Frontal cortex (tissue), 4 donors: ENCODE measurements around the gene TACR3. TPM values are rescaled to one million over a fixed set of nuclear protein-coding genes. Genes with fewer than 3 reads are reported as not detected.
"Not testable (repeated sequence)": the region's sequence is repeated elsewhere in the genome, so short reads cannot be mapped to it uniquely, and the experiment has no call there.

ENCODE experiments used
- DNase-seq, 2 donors: peaks; one replicate each; pipeline ENCODE4 v3.0.0; 2012; ENCODE audit warnings: low spot score in 2 of 2
- FAIRE-seq: peaks from 2 replicates; lab custom pipeline; 2012; peaks lifted over from hg19 to GRCh38; lab: Jason Lieb, UNC
- total RNA-seq: library from RNA; depleted of rRNA; stranded (reverse); fragments of >200 nt; gene quantifications from one replicate; pipeline ENCODE4 v1.2.3, GENCODE V29; 2014
- donor health status: control.
- donor health status: control.
- donor health status: control.

Gene TACR3, protein sequence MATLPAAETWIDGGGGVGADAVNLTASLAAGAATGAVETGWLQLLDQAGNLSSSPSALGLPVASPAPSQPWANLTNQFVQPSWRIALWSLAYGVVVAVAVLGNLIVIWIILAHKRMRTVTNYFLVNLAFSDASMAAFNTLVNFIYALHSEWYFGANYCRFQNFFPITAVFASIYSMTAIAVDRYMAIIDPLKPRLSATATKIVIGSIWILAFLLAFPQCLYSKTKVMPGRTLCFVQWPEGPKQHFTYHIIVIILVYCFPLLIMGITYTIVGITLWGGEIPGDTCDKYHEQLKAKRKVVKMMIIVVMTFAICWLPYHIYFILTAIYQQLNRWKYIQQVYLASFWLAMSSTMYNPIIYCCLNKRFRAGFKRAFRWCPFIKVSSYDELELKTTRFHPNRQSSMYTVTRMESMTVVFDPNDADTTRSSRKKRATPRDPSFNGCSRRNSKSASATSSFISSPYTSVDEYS
- total RNA-seq: 2.4 TPM

DNA sequence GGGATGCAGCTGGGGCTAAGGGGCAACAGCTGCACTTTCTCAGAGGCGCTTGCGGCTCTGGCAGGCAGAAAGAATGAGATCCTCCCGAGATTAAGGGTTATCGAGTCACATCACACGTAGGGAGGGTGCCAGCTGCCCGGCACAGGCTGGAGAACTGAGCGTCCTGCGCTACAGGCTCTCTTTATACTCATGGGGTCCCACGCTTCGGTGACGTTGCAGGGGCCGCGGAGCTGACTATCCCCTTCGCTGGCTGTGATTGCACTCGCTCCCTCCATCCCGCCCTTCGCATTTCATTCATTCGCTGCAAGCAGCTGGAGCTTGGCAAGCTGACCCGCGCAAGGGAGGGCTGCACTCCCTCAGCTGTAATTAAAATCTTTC is at the start of gene TACR3:
TACR3 (minus strand) TSS at position 156 of the 378 bp plus-strand sequence. CDS start 310 bp downstream, outside the sequence.
- FAIRE-seq (no peak), DNase-seq (peak in 1 of 2 donors; percentile 39)

DNA sequence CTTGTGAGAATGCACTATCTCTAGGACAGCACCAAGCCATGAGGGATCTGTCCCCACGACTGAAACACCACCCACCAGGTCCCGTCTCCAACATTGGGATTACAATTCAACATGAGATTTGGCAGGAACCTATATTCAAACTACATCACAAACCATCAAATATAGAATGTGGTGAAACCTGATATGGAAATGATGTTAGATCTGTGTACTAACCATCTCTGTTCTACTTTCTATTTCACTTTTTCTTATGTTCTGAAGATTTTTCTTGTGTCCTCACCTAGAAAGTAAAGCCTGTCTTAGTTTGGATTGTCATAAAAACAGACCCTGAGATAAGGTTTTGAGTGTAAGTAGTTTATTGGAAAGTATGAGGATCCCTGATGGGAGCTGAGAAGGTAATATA is 37.8 kb upstream of the TACR3 start:
- FAIRE-seq (no peak), DNase-seq (no peak)

DNA sequence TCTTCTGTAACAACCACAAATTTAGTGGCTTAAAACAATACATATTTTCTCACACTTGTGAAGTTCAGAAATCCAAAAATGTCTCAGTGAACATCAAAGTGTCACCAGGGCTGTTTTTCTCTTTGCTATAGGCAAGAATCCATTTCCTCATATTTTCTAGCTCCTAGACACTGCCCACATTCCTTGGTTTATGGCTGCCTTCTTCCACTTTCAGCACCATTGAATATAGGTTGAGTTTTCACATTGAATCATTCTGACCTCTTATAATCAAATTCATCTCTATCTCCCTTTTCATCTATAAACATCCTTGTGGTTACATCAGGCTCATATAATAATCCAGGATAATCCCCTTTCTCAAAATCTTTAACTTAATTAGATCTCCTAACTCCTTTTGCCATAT is 37.0 kb upstream of the TACR3 start:
- FAIRE-seq: no peak
- no peak for DNase-seq

DNA sequence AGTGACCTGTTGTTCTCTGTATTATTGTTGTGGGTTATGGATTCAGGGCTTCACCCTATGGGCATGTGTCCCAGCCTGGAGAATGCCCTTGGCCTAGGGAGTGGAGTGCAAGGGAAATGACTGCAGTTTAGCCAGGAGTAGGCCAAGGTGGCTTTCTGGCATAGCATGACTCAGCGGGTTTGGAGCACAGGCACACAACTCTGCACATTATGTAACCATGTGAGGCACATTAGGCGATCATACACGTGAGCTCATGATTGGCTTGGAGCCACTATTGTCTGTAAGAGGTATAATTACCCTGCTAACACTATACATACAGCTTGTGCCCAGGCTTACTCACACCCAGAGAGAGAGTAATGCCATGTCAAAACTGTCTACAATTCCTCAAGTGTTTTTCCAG is 35.1 kb upstream of the TACR3 start:
- no peak for DNase-seq
- FAIRE-seq: no peak

DNA sequence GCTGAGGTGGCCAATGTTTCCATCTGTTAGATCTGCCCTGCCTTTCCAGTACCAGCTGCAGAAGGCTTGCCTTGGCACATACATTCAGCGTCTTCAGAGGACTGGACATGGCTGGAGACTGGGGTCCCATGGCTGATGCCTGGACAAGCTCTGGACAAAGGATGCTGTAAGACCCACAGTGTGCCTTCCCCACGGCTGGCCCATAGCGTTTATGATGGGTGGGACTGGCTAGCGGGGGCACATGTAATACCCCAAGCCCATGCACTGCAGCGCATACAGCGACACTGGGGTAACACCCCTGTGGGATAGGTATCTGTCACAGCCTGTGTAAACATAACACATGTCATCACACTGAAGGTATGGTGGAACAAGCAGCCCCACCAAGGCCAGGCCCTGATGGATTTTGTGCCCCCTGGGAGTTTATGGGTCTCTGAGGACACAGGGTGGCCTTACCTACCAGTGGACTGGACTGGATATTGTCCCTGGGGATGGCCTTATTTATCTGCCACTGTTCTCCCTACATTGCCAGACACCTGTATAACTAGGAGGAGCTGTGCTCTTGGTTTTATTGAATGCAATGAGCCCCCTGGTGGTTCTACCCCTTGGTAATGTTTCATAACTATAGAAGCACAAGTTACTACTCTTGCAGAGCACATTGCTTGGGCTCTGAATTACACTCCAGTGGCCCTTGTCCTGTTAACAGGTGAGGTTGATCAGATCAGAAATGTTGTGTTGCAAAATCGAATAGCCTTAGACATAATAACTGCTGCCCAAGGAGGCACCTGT is 34.3 kb upstream of the TACR3 start:
- FAIRE-seq (no peak), DNase-seq (no peak)

DNA sequence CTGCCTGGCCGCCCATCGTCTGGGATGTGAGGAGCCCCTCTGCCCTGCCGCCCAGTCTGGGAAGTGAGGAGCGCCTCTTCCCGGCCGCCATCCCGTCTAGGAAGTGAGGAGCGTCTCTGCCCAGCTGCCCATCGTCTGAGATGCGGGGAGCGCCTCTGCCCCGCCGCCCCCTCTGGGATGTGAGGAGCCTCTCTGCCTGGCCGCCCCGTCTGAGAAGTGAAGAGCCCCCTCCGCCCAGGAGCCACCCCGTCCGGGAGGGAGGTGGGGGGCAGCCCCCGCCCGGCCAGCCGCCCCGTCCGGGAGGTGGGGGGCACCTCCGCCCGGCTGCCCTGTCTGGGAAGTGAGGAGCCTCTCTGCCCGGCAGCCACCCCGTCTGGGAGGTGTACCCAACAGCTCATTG is 3.4 kb upstream of the TACR3 start:
- FAIRE-seq, DNase-seq: not testable (repeated sequence)

DNA sequence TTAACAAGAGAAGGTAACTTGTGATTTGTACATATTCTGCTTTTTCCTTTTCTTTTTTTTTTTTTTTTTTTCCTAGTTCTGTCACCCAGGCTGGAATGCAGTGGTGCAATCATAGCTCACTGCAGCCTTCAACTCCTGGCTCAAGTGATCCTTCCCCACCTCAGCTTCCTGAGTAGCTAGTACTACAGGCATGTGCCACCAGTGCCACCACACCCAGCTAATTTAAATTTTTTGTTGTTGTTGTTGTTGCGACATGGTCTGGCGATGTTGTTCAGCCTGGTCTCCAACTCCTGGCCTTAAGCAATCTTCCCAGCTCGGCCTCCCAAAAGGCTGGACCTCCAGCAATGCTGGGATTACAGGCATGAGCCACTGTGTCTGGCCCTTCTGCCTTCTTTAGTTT is 1.5 kb upstream of the TACR3 start:
- no peak for FAIRE-seq

DNA sequence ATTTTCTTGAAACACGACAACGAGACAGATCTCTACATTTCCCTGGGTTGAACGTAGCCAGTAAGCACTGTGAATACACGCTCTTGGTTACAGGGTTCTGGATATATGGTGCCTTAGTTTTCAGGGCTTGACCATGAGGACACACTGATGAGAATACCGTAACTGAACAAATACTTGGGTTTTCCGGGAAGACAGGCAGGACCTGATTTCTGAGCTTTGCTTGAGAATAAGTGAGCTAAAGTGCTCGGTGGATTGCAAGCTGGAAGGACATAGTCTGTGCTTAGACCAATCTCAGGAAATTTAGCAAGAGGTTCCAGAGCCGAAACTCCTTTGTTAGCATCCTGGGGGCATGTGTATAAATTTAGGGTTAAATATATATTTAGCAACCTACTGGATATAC is 876 bp upstream of the TACR3 start:
- FAIRE-seq (no peak), DNase-seq (no peak)

More for the DNA sequence above, 1.5 kb upstream of the TACR3 start:
- no peak for DNase-seq

DNA sequence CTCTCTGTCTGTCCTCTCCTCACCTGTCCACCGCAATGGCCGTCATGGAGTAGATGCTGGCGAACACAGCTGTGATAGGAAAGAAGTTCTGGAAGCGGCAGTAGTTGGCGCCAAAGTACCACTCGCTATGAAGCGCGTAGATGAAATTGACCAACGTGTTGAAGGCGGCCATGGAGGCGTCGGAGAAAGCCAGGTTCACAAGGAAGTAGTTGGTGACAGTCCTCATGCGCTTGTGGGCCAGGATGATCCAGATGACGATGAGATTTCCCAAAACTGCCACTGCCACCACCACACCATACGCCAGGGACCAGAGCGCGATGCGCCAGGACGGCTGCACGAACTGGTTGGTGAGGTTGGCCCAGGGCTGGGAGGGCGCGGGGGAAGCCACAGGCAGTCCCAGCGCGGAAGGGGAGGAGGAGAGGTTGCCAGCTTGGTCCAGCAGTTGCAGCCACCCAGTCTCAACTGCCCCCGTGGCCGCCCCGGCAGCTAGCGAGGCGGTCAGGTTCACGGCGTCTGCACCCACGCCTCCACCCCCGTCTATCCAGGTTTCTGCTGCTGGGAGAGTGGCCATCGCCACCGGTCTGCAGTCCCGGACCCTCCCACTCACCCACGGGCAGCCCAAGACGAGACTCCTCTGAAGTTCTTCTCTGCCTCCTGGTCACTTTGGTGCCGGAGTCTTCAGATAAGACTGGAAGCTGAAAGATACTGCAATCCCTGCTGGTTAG is 518 bp downstream of the TACR3 start:
- DNase-seq (no peak), FAIRE-seq (no peak)

DNA sequence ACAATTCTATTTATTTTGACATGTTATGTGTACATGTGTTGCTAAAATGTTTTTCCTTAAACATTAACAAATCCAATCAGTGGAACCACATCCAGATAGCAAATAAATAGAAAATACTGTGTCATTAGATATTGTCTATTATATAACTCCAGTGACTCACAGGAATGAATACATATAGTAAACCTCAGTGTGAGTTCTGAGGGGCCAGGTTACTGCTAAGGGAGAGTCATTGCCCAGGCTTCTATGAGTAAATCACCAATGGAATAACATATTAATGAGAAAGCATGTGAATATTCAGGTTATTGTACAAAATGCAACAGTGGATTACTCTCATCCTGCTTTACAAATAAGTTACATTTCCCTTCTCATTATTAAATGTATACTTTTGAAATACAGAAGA is 27.2 kb downstream of the TACR3 start:
- DNase-seq: no peak
- no peak for FAIRE-seq

DNA sequence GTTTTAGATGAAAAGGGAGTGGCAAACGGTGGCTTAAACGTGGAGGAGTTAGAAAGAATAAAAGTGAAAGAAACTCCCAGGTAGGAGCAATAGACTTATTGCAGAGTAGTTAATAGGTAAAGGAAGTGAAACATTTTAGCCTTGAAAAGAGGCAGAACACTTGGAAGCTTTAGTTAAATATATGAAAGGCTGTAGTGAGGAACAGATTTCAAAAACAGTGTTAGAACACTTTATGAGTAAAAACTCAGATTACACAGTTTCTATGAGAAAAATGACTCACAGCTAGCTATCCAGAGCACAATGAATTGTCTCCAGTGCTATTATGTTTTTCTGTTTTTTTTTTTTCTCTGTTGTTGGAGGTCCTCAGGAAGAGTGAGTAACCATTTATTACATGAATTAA is 45.8 kb downstream of the TACR3 start:
- no peak for DNase-seq
- no peak for FAIRE-seq

DNA sequence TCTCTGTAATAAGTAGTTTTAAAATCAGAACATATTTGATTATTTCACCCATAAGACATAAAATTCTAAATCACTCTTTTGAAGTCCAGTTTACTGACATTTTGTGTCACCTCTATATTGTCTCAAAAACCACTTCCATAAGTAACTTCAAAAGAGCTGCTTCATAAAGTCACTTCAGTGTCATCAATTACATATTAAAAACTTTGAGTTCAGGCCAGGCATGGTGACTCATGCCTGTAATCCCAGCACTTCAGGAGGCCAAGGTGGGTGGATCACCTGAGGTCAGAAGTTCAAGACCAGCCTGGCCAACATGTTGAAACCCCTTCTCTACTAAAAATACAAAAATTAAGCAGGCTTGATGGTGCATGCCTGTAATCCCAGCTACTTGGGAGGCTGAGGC is 53.0 kb downstream of the TACR3 start:
- not testable (repeated sequence) for FAIRE-seq, DNase-seq

DNA sequence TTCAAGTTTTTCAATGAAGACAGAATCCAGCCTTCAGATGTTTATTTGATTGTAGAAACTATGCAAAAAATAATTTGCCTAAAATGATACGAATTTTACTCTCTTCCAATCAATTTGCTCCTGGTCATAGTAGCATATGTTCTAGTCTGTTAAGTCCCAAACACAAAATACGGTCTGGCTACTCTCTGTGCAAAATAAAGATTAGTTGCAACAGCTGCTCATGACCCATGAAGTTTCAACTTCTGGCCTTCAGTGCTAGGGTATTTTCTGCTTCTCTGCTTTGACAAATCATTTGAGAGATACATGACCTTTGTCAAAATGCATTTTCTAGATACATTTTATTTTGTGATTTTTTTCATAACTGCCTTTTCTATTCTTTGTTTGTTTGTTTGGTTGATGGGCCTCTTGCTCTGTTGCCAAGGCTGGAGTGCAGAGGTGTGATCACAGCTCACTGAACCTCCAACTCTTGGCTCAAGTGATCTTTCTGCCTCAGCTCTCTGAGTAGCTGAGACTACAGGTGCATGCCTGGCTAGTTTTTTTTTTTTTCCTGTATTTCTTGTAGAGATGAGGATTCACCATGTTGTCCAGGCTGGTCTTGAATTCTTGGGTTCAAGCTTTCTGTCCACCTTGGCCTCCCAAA is 55.2 kb downstream of the TACR3 start:
- FAIRE-seq: no peak
- no peak for DNase-seq

DNA sequence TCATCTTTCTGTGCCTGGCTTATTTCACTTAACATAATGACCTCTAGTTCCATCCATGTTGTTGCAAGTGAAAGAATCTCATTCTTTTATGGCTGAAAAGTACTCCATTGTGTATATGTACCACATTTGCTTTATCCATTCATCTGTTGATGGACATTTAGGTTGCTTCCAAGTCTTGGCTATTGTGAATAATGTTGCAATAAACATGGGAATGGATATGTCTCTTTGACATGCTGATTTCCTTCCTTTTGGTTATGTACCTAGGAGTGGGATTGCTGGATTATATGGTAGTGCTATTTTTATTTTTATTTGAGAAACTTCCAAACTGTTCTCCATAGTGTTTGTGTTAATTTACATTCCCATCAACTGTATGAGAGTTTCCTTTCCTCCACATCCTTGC is 71.2 kb downstream of the TACR3 start:
- FAIRE-seq: no peak
- no peak for DNase-seq

DNA sequence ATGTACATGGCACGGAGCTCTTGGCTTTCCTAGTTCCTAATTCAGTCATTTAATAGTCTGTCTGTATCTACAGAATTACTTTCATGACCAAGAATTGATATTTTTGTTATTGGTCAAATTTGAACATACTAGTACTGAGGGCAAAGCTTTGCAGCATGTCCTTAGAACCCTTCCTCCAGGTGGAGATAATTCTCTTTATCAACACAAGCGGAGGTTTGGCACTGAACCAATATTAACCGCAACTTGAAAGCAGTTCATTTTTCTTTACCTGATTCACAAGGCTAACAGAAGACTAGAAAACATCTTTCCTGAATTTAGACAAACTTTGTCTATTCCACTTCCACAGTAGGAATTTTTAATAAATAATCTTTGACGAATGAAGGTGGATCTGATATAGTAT is 73.8 kb downstream of the TACR3 start:
- FAIRE-seq (no peak), DNase-seq (no peak)

DNA sequence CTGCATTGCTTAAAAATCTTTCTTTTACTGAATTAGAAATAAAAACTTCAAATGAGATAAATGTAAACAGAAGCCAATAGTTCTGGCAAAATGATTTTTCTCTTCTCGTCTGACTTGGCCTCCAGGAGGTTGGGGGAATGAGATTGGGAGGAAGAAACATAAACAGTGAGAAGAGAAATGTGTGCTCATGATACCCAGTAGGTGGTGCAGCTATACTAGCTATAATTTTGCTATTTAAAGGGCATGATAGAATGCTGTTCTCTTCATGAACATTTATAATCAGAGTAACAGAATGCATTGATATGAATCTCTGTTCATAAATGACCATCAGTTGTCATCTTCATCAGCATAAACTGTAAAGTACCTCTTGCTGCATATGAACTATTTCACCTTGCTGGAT is 85.5 kb downstream of the TACR3 start:
- FAIRE-seq (no peak), DNase-seq (no peak)

DNA sequence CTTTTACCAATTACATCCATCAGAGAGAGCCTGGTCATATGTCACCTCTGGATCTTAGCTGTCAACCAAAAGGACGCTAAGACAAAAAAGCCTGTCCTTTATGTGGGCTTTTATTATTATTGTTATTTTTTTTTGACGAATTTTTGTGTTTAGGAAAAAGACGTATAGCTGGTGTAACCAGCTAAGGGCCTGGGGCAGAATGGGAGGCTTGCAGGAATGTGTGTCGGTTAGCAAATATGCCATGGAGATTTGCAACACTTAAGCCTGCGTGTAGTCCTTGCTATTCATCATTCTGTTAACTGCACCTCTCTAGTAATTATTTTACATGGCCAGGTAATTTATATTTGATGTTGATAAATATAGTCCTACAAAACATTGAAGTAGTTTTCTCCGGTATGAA is 93.5 kb downstream of the TACR3 start:
- FAIRE-seq (no peak), DNase-seq (no peak)

DNA sequence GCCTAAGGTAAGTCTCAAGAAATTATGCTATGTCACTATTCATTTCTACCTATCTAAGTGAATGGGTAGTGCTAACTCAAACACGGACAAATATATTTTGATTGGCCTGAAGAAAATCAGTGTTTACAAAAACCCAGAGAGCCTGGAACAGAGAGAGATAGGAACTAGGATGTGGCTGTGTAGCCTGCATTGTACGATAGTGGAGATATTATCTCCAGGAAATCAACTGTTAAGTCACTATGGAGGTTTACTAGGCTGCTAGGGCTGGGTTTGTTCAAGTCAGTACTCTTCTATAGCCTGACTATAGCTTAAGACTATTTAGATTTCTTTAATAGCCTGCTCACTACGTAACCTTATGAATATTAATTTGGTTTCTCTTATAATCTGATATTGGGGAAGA is 127.9 kb downstream of the TACR3 start:
- DNase-seq (no peak), FAIRE-seq (no peak)

DNA sequence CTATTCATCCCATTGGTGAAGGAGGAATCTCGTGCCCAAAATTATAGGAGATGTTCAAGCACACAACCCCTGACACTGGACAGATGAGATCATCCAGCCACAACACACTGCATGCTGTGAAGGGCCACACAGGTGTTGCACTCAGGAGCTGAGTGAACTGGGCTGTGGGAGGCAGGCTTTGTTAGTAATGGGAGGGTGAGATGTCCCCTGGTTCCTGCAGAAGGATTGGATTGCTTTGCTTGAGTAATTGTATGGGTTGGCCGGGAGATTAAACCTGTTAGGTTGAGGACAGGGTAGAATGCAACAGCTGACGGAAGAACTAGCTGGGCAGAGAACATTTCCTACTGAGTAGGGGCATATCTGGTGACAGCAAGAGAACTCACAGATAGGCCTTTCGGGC is 152.2 kb downstream of the TACR3 start:
- DNase-seq: no peak
- FAIRE-seq: no peak

DNA sequence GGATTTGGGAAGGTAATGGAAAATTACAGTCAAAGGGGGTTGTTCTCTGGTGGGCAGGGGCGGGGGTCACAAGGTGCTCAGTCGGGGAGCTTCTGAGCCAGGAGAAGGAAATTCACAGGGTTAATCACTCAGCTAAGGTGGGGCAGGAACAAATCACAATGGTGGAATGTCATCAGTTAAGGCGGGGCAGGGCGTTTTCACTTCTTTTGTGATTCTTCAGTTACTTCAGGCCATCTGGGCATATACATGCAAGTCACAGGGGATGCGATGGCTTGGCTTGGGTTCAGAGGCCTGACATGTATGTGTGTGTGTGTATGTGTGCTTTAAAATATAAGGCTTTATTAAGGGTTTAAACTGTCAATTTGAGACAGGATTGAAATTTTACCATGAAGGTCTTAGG is 160.6 kb downstream of the TACR3 start:
- DNase-seq, FAIRE-seq: not testable (repeated sequence)
